Pericardium fibroblast (primary cell): ENCODE results near the gene SEMA3B. TPM values are rescaled to one million over a fixed set of nuclear protein-coding genes. Genes with fewer than 3 reads are reported as not detected.

ENCODE experiments used
- total RNA-seq: library from RNA; depleted of rRNA; stranded (reverse); fragments of >200 nt; gene quantifications from 2 replicates; pipeline ENCODE4 v1.2.3, GENCODE V29; 2015

Gene SEMA3B
- 10.6 and 16.0 TPM in 2 replicates for total RNA-seq

DNA sequence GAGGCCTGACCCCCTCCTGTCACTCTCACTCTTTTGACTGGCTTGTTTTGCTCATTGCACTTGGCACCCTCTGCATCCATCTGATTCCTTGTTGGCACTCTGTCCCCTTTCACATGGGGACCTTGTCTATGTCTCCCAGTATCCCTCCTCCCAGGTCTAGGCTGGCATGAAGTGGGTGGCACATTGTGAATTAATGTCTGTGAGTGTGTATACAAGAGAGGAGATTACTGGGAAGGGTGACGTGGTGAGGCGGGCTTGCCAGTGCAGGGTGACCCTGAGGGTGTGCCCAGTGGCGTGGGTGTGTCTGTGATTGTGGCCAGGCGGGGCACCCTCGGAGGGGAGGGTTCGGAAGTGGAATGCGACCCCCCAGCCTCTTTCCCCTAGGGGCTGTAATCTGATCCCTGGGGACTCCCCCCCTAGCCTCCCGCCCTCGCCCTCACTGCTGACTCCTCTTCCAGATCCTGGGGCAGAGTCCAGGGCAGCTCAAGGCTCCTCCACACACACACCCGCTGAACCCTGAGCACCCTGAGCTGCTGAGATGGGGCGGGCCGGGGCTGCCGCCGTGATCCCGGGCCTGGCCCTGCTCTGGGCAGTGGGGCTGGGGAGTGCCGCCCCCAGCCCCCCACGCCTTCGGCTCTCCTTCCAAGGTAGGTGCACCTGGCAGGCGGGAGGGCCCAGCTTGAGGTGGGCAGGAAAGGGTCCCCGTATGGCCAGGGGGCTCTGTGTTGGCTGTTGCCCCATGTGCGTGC is at the start of gene SEMA3B:
TSS of gene SEMA3B (plus strand) at position 445 of the 749 bp plus-strand sequence. CDS start at position 539, 94 bp downstream.

DNA sequence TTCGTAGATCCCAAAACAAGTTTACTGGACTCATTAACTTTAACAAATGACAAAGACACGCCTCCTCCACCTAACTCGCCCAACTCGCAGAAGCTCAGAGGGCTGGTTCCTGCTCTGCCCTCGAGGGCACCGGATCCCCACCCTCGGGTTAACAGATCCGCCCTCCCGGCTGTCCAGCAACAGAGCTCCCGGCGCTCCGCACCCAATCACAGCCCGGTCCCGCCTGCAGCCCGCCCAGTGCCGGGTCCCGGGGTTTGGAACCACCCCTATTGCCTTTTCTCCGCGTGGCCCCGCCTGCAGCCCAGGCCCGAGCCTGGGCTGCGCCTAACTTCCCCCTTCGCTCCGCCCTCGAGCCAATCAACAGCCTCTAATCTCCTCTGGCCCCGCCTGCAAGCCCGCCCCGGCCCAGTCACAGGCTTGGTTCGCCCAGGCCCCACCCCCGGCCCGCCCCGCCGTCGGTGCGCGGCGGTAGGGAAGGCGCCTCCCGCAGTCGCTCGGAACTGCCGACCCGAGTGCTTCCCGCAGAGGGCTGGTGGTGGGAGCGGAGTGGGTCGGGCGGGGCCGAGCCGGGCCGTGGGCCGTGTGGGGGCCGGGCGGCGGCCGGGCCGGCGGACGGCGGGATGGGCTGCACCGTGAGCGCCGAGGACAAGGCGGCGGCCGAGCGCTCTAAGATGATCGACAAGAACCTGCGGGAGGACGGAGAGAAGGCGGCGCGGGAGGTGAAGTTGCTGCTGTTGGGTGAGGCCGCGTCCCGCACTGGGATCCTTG is 33.0 kb upstream of the SEMA3B start, which contains the start of gene GNAI2:
TSS of gene GNAI2 (plus strand) at position 489 of the 768 bp plus-strand sequence. CDS start at position 621, 132 bp downstream.

DNA sequence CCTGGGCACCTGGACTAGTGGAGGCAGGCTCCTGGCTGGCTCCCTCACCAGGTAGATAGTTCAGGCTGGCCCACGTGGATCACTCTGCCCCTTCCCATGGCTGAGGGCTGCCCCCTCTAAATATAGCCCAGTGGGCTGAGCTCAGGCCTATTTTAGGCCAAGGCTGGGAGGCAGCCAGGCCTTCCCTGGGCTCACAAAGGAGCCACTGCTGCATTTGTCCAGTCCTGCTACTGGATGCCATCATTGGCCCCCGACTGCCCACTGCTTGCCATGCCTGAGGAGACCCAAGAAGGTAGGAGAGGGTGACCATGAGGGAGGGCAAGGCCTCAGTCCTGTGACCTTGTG is 9.9 kb downstream of the SEMA3B start, which contains the start of gene LSMEM2:
TSS of gene LSMEM2 (plus strand) at position 208 of the 345 bp plus-strand sequence. CDS start at position 235, 27 bp downstream.

DNA sequence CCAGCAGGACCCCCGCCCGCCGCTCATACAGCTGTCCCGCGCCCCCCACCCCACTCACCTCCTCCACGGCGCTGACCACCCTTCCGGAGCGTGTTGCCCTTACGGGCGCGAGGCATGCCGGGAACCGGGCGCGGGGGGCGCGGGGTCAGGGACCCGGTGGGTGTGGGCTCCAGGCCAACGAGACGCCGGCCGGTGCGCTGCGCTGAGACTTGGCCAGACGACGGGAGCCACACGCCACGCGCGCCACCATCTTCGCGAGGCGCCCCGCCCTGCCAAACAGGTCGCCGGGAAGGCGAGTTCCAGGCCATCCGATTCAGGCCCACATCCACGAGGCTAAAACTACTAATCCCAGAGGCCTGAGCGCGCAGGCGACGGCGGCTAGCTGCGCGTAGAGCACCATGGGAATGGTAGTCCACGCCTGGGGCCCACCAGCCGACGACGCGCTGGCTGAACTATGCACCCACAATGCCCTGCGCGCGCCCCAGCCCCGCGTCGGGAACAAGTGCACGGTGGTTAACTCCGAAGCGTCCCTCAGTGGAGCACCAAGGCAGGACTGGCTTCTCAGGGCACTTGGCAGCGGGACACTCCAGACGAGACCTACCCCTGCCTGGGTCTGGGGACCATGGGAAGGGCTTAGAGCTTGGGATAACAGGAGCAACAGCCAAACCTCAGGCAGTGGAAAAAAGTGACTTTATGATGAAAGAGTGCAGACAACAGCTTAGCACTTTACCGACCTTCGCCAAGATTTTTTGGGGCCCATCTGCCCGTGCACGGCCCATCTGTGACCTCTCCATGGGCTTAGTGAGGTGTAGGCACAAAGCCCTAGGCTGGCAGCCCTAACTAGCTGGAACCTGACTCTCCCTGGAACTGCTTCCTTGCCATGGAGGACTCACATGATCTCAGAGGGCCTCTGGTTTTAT is 23.5 kb downstream of the SEMA3B start, which contains the start of gene IFRD2:
TSS of gene IFRD2 (minus strand) at position 271 of the 920 bp plus-strand sequence. CDS start at position 116, 155 bp downstream.

DNA sequence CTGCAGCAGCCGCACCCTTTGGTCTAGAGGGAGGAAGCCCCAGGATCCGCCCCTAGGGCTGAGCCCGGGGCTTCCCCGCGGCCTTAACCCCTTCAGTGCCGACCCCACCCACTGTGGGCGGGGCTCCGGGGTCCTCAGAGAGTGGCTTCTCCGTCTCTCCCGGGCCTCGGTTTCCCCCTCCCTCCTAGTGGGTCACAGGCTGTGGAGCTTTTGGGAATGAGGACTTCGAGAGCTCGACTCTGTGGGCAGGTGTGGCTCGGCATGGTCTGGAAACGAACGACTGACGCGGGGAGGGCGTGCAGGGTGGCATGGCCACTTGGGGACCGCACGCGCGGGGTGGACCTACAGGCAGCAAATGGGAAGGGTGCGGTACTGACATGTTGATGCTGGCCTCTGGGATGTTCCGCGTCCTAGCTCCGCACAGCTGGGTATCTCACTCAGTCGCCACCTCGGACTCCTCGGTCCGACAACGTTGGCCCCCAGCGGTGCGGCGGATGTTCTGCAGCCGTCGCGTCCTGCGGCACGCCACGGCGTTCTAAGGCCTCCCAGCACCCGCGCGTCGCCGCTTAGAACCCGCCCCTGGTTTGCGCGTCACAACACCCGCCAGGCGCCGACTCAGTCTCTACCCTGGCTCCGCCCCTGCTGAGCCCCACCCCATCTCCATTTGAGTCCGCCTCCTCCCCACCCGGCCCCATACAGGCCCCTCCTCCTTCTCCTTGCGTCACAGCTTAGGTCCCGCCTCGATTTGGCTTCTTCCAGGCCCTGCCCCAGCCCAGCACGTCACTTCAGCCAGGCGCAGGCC is 30.1 kb downstream of the SEMA3B start, which contains the start of the genes HYAL3 and NAA80:
TSS of gene HYAL3 (minus strand) at position 570 of the 802 bp plus-strand sequence. CDS start 3,803 bp downstream, outside the sequence.
TSS of gene NAA80 (minus strand) at position 570 of the 802 bp plus-strand sequence. CDS start 1,942 bp downstream, outside the sequence.

DNA sequence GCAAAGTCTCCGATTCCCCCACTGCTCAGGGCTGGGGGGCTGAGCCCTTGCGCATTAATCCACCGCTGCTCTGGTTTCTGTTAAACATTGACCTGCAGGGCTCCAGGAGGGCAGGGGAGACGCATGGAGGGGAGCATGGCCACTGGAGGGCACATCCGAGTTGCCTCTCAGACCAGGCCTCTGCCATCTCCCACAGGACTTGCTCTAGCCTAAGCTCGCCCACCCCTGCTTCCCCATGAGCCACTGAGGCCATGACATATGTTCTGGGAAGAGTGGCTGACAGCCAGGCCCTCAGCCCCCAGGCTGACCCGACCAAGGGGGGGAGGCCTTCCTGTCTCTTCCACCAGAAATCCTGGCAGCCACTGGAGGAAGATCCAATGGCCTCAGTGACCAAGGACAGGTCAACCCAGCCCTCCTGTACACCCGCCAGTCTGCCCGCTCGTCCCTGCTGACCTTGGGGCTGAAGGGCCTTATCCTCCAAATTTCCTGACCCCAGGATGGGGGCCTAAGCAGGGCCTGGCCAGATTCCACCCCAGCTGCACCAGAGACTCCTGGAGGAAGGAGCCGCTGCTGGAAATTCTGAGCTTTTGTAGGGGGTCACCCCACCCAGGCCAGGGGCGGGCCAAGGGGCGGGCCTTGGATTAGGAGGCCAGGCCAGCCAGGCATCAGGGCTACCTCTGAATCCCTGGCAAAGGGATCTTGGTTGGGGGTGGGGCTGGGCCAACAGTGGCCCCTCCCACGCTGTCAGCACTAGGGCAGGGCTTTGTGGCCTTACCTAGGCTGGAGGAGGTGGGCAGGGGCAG is 34.3 kb downstream of the SEMA3B start, which contains the start of gene HYAL1:
TSS of gene HYAL1 (minus strand) at position 562 of the 803 bp plus-strand sequence. CDS start 618 bp downstream, outside the sequence.

DNA sequence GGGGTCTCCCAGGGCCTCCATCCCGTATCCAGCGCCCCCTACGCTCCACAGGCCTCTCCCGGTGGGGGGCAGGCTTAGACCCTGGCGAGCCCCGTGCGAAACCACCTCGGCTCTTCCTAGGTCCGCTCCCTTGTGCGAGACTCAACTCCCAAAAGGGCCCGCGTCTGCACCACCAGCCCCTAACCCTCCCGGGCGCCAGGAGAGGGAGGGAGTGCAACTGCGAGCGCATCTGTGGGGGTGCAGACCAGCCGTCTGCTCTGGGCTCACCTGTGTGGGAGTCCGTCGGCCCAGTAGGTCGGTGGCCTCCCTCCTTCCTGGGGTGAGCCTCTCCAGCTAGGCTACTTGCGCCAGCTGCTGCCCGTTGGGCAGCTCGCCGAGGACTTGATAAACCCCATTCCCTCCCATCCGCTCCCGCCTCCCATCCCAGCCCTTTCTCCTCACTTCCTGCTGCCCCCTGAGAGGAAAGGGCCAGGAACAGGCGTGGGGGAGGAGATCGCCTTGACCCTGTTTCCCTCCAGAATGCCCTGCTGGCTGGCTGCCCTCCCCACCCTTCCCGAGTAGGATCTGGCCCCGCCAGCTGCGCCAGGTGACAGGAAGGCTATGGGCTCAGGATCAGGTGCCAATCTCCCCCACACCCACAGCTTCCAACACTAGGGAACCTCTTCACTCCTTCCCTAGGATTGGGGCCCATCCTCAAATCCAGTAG is 53.6 kb downstream of the SEMA3B start, which contains the start of gene HYAL2:
TSS of gene HYAL2 (minus strand) at position 360 of the 706 bp plus-strand sequence. CDS start 2,256 bp downstream, outside the sequence.

Other genes with a start within 250 kb of the SEMA3B start
- 67.0 and 69.3 TPM in 2 replicates for gene RBM5, start 180.2 kb upstream of the SEMA3B start, total RNA-seq
- 26.8 and 43.8 TPM in 2 replicates for gene SEMA3F, start 113.8 kb upstream of the SEMA3B start, total RNA-seq
- not detected in 2 replicates for gene GNAT1, start 77.5 kb upstream of the SEMA3B start, total RNA-seq
- not detected in 2 replicates for gene SLC38A3, start 63.9 kb upstream of the SEMA3B start, total RNA-seq
- gene GNAI2, start 32.9 kb upstream of the SEMA3B start, total RNA-seq = 188 and 248 TPM in 2 replicates
- not detected in 2 replicates for gene LSMEM2, start 9.9 kb downstream of the SEMA3B start, total RNA-seq
- gene IFRD2, start 23.3 kb downstream of the SEMA3B start, total RNA-seq = 34.2 and 53.7 TPM in 2 replicates
- gene HYAL3, start 30.3 kb downstream of the SEMA3B start, total RNA-seq = 6.0 and 8.1 TPM in 2 replicates
- gene NAA80, start 30.3 kb downstream of the SEMA3B start, total RNA-seq = 13.7 and 17.3 TPM in 2 replicates
- 4.0 and 5.5 TPM in 2 replicates for gene HYAL1, start 34.4 kb downstream of the SEMA3B start, total RNA-seq
- gene HYAL2, start 53.6 kb downstream of the SEMA3B start, total RNA-seq = 59.3 and 80.8 TPM in 2 replicates
- 14.5 and 30.7 TPM in 2 replicates for gene TUSC2, start 59.1 kb downstream of the SEMA3B start, total RNA-seq
- gene RASSF1, start 71.7 kb downstream of the SEMA3B start, total RNA-seq = 41.5 and 43.5 TPM in 2 replicates
- 0.34 and 1.1 TPM in 2 replicates for gene ZMYND10, start 76.6 kb downstream of the SEMA3B start, total RNA-seq
- gene NPRL2, start 81.6 kb downstream of the SEMA3B start, total RNA-seq = 12.1 and 13.2 TPM in 2 replicates
- 20.8 and 35.2 TPM in 2 replicates for gene CYB561D2, start 81.7 kb downstream of the SEMA3B start, total RNA-seq
- gene TMEM115, start 90.4 kb downstream of the SEMA3B start, total RNA-seq = 69.1 and 93.9 TPM in 2 replicates
- 0.12 TPM in 1 of 2 replicates, not detected in the other for gene CACNA2D2, start 234.5 kb downstream of the SEMA3B start, total RNA-seq